ENCODE measurements around the gene SEMA3F.

SEMA3F gene

DNA sequence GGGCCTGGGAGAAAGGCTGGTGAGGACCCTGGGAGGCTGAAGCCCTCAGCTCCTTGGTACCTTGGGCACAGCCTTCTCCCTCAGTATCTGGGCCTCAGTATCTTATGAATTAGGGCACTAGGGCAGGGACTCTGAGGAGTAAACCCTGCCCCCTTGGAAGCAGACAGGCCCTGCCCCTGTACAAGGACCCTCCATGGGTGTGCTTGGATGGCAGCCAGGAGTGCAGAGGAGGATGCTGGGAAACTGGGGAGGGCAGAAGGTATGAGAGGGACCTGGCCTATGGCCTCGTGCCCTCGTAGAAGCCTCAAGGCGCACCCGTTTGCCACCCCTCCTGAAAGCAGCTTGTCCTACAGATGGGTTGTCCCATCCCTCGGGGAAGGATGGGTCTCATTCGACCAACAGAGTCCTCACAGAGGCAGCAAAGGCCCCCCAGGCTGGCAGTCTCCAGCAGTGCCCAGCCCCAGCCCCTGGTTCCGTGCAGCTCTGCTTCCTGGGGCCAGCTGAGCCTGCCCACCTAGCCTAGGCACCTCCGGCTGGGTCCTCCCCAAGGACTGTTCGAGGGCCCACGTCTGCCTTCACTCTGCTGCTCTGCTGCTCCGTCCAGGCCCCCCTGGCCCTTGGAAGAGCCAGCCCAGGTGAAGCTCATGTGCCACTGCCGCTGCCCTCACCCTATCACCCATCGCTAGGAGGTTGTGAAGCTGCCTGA is 15.3 kb upstream of the SEMA3F start:
- H3K9ac ChIP-seq (ENCODE audit: low read depth, low read length): no peak overlapping the region
- peaks cover 25% of the 10 kb centered on the region for H3K4me1 ChIP-seq (ENCODE audit: insufficient read depth, low read length)
- no peaks in the 10 kb centered on the region for H3K36me3 ChIP-seq (ENCODE audit: insufficient read depth, low read length)
- no peaks in the 10 kb centered on the region for H3K9me3 ChIP-seq (ENCODE audit: control insufficient read depth, insufficient read depth, low read length)

GRCh38 chr3:50140990-50141389 is 14.1 kb upstream of the SEMA3F start:
- H3K4me1 ChIP-seq (ENCODE audit: insufficient read depth, low read length): peaks cover 25% of the 10 kb centered on the region
- no peak overlapping the region for H3K9ac ChIP-seq (ENCODE audit: low read depth, low read length)
- H3K36me3 ChIP-seq (ENCODE audit: insufficient read depth, low read length): no peaks in the 10 kb centered on the region
- H3K9me3 ChIP-seq (ENCODE audit: control insufficient read depth, insufficient read depth, low read length): no peaks in the 10 kb centered on the region

GRCh38 chr3:50146316-50146901 is 8.7 kb upstream of the SEMA3F start:
- H3K36me3 ChIP-seq (ENCODE audit: insufficient read depth, low read length): no peaks in the 10 kb centered on the region
- no peaks in the 10 kb centered on the region for H3K9me3 ChIP-seq (ENCODE audit: control insufficient read depth, insufficient read depth, low read length)
- no peak overlapping the region for H3K9ac ChIP-seq (ENCODE audit: low read depth, low read length)
- peaks cover 7% of the 10 kb centered on the region; the same call in 1 of the 2 replicates for H3K4me1 ChIP-seq (ENCODE audit: insufficient read depth, low read length)

- no peak overlapping the region for H3K9ac ChIP-seq (ENCODE audit: low read depth, low read length)
- H3K4me1 ChIP-seq (ENCODE audit: insufficient read depth, low read length): peaks cover 12% of the 10 kb centered on the region; the same call in 1 of the 2 replicates
- no peaks in the 10 kb centered on the region for H3K9me3 ChIP-seq (ENCODE audit: control insufficient read depth, insufficient read depth, low read length)
- no peaks in the 10 kb centered on the region for H3K36me3 ChIP-seq (ENCODE audit: insufficient read depth, low read length)
Observed at GRCh38 chr3:50147016-50147415, 8.1 kb upstream of the SEMA3F start.

DNA sequence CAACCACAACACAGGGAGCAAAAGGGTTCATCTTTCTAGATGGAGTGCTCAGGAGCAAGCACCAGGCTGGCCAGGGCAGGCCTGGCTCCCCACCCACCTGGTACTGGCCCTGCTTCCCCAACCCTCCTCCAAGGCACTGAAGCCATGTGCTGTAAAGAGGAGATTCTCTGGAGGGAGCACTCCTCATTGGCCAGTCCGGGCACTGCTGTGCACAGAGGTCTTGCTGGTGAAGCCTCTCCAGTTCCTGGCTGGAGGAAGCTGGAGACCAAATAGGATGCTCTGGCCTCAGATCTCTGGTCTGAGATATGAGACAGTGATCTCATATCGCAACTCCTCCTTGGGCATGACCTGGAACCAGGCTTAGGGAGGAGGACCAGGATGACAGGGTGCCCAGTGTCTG is 7.7 kb upstream of the SEMA3F start:
- no peaks in the 10 kb centered on the region for H3K36me3 ChIP-seq (ENCODE audit: insufficient read depth, low read length)
- H3K9me3 ChIP-seq (ENCODE audit: control insufficient read depth, insufficient read depth, low read length): no peaks in the 10 kb centered on the region
- no peak overlapping the region for H3K9ac ChIP-seq (ENCODE audit: low read depth, low read length)
- peaks cover 16% of the 10 kb centered on the region; the same call in 1 of the 2 replicates for H3K4me1 ChIP-seq (ENCODE audit: insufficient read depth, low read length)

GRCh38 chr3:50147861-50148260 is 7.3 kb upstream of the SEMA3F start:
- Histone ChIP-seq H3K4me1 (ENCODE audit: insufficient read depth, low read length) (peaks cover 16% of the 10 kb centered on the region; the same call in 1 of the 2 replicates), H3K9ac (ENCODE audit: low read depth, low read length) (no peak overlapping the region), H3K36me3 (ENCODE audit: insufficient read depth, low read length) (no peaks in the 10 kb centered on the region), H3K9me3 (ENCODE audit: control insufficient read depth, insufficient read depth, low read length) (no peaks in the 10 kb centered on the region)

DNA sequence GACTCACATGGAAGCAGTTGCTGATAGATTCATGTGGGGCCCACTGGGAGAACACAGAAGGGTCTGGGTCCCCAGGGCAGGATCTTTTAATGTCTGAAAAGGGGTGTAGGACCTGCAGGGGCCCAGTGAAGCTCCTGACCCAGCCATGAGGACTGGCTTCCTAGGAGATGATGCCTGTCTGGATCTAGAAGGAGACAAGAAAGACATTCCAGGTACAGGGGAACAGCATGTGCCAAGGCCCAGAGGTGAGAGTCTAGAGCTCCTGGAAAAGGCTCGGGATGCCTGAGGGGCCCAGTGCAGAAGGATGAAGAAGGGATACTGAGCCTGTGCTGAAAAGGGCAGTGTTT is 4.7 kb upstream of the SEMA3F start:
- H3K4me1 ChIP-seq (ENCODE audit: insufficient read depth, low read length): peaks cover 16% of the 10 kb centered on the region; the same call in 1 of the 2 replicates
- no peaks in the 10 kb centered on the region for H3K36me3 ChIP-seq (ENCODE audit: insufficient read depth, low read length)
- H3K9ac ChIP-seq (ENCODE audit: low read depth, low read length): no peak overlapping the region
- H3K9me3 ChIP-seq (ENCODE audit: control insufficient read depth, insufficient read depth, low read length): no peaks in the 10 kb centered on the region

DNA sequence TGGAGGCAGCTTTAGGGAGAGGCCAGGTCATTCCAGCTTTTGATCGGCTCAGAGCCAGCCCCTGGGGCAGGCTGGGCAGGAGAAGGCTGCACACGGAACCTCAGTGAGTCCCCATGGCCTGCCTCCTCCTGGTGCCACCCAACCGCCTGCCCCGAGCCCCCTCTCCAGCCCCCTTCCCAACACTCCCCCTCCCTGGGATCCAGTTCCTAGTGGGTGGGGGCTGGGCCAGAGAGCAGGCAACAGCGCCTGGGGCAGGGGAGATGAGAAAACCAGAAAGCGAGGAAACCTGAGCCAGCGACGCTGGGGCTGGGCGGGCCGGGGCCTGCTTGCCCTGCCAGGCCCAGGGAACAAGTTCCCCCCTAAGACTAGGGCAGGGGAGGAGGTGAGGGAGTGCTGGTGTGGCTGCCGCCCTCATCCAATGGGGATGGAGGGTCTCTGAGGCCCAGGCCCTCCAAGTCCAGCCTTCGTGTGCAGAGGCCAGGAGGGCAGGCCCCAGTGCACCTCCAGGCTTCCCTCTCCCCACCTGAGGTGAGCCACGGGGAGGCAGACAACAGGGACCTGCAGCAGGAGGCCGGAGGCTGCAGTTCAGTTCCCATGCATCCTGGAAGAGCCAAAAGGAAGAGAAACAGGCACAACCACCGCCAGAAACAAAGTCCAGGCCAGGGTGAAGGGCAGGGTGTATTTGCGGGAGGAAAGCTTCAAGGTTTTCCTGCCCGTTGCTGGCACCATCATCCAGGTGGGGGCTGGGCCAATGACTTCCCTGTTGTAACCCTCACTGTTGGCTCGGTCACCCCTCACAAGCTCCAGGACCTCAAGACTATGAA is 4.0 kb upstream of the SEMA3F start:
- Histone ChIP-seq H3K9ac (ENCODE audit: low read depth, low read length) (no peak overlapping the region), H3K36me3 (ENCODE audit: insufficient read depth, low read length) (no peaks in the 10 kb centered on the region), H3K9me3 (ENCODE audit: control insufficient read depth, insufficient read depth, low read length) (no peaks in the 10 kb centered on the region), H3K4me1 (ENCODE audit: insufficient read depth, low read length) (peaks cover 16% of the 10 kb centered on the region; the same call in 1 of the 2 replicates)

GRCh38 chr3:50151728-50152127 is 3.4 kb upstream of the SEMA3F start:
- Histone ChIP-seq H3K4me1 (ENCODE audit: insufficient read depth, low read length) (peaks cover 16% of the 10 kb centered on the region; the same call in 1 of the 2 replicates), H3K36me3 (ENCODE audit: insufficient read depth, low read length) (no peaks in the 10 kb centered on the region), H3K9ac (ENCODE audit: low read depth, low read length) (no peak overlapping the region), H3K9me3 (ENCODE audit: control insufficient read depth, insufficient read depth, low read length) (no peaks in the 10 kb centered on the region)

GRCh38 chr3:50153782-50154475 is 1.2 kb upstream of the SEMA3F start:
- Histone ChIP-seq H3K9ac (ENCODE audit: low read depth, low read length) (peak overlapping the region; percentile 41; the same call in 1 of the 2 replicates), H3K9me3 (ENCODE audit: control insufficient read depth, insufficient read depth, low read length) (no peaks in the 10 kb centered on the region)

DNA sequence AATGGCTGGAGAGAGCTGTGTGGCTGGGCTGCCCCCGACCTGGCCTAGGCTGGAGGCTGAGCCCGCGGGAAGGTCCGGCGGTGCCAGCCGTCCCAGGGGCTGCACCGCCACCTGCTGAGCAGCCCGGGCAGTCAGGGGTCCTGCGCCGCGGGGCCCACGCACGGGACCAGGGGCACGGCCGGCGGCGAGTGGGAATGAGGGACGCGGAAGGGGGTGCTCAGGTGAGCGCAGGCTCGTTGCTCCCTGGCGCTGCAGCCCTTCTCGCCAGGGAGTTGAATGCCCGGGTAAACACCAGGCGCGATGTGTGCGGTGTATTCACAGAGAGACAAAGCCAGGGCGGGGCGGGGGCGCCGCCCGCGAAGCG is 666 bp upstream of the SEMA3F start:
- peak overlapping the region; percentile 41; the same call in 1 of the 2 replicates for H3K9ac ChIP-seq (ENCODE audit: low read depth, low read length)
- peaks cover 33% of the 10 kb centered on the region for H3K4me1 ChIP-seq (ENCODE audit: insufficient read depth, low read length)
- no peaks in the 10 kb centered on the region for H3K9me3 ChIP-seq (ENCODE audit: control insufficient read depth, insufficient read depth, low read length)

More at GRCh38 chr3:50153782-50154475, 1.2 kb upstream of the SEMA3F start:
- no peaks in the 10 kb centered on the region for H3K36me3 ChIP-seq (ENCODE audit: insufficient read depth, low read length)
- peaks cover 29% of the 10 kb centered on the region for H3K4me1 ChIP-seq (ENCODE audit: insufficient read depth, low read length)

DNA sequence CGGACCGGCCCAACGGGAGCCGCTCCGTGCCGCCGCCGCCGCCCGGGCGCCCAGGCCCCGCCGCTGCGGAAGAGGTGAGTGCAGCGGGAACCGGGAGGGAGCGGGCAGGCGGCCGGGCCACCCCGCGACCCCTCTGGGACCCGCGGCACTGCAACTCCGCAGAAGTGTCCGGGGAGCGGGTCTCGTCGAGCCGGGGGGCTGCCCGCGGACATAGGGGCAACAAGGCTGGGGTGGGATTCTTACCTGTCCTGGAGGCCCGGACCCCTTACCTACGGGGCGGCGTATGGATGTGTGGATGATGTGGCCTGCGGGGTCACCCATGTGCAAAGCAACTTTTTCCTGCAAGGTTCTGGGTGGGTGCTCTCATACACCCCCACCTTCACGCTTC is 361 bp downstream of the SEMA3F start:
- no peaks in the 10 kb centered on the region for H3K36me3 ChIP-seq (ENCODE audit: insufficient read depth, low read length)
- no peaks in the 10 kb centered on the region for H3K9me3 ChIP-seq (ENCODE audit: control insufficient read depth, insufficient read depth, low read length)
- H3K9ac ChIP-seq (ENCODE audit: low read depth, low read length): peak overlapping the region; percentile 63
- H3K4me1 ChIP-seq (ENCODE audit: insufficient read depth, low read length): peaks cover 30% of the 10 kb centered on the region

More for the DNA sequence above, 666 bp upstream of the SEMA3F start:
- no peaks in the 10 kb centered on the region for H3K36me3 ChIP-seq (ENCODE audit: insufficient read depth, low read length)

- Histone ChIP-seq H3K4me1 (ENCODE audit: insufficient read depth, low read length) (peaks cover 30% of the 10 kb centered on the region), H3K9ac (ENCODE audit: low read depth, low read length) (peak overlapping the region; percentile 63), H3K36me3 (ENCODE audit: insufficient read depth, low read length) (no peaks in the 10 kb centered on the region), H3K9me3 (ENCODE audit: control insufficient read depth, insufficient read depth, low read length) (no peaks in the 10 kb centered on the region)
Observed at GRCh38 chr3:50155891-50156290, 767 bp downstream of the SEMA3F start.
